Measurements from ENCODE around the gene TMEM11. TPM values are rescaled to one million over a fixed set of nuclear protein-coding genes. Genes with fewer than 3 reads are reported as not detected.

The TMEM11 gene
- total RNA-seq, 2 experiments from 2014 or later: 26.8 to 34.0 TPM

GRCh38 chr17:21183468-21183867 is 30.5 kb downstream of the TMEM11 start:
- Histone ChIP-seq H3K4me1 (ENCODE audit: insufficient read depth, low read length, poor library complexity, severe bottlenecking) (no peaks in the 10 kb centered on the region), H4K20me1 (ENCODE audit: insufficient read depth, low read length) (no peaks in the 10 kb centered on the region), H3K9me3 (ENCODE audit: low read length) (no peaks in the 10 kb centered on the region), H3K4me3 (ENCODE audit: low read depth, low read length, poor library complexity, severe bottlenecking) (no peak overlapping the region), H3K36me3 (ENCODE audit: insufficient read depth, low read length) (peaks cover 4% of the 10 kb centered on the region; the same call in 1 of the 2 replicates), H3K79me2 (ENCODE audit: insufficient read depth, low read depth, low read length) (no peaks in the 10 kb centered on the region), H2AFZ (ENCODE audit: low read length) (no peak overlapping the region), H3K27ac (ENCODE audit: low read depth, low read length, poor library complexity, severe bottlenecking) (no peak overlapping the region), H3K4me2 (ENCODE audit: low read length) (no peak overlapping the region), H3K9me2 (ENCODE audit: insufficient read depth, low read length) (no peaks in the 10 kb centered on the region)
- no peak for DNase-seq (ENCODE audit: low spot score)
- POLR2A ChIA-PET: interaction anchor here (0.6 to 0.7 kb wide), 4 partner anchors 29 to 354 kb away, joined by 3 to 6 read pairs (median 3); no protein-coding TSS in a partner anchor
- CTCF ChIA-PET (ENCODE audit: unreplicated experiment): no interaction called here
- intact Hi-C loops (cut with micrococcal nuclease; ENCODE audit: unreplicated experiment): no loop called here
- no peak for TF ChIP-seq EZH2phosphoT487 (IDR thresholded peaks at IDR 0.05; ENCODE audit: borderline replicate concordance, low read depth, low read length)
- TF ChIP-seq, protein P1, sequence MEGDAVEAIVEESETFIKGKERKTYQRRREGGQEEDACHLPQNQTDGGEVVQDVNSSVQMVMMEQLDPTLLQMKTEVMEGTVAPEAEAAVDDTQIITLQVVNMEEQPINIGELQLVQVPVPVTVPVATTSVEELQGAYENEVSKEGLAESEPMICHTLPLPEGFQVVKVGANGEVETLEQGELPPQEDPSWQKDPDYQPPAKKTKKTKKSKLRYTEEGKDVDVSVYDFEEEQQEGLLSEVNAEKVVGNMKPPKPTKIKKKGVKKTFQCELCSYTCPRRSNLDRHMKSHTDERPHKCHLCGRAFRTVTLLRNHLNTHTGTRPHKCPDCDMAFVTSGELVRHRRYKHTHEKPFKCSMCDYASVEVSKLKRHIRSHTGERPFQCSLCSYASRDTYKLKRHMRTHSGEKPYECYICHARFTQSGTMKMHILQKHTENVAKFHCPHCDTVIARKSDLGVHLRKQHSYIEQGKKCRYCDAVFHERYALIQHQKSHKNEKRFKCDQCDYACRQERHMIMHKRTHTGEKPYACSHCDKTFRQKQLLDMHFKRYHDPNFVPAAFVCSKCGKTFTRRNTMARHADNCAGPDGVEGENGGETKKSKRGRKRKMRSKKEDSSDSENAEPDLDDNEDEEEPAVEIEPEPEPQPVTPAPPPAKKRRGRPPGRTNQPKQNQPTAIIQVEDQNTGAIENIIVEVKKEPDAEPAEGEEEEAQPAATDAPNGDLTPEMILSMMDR (conservative IDR thresholded peaks at IDR 0.05; ENCODE audit: low read length): no peak
- BruUV-seq (replicated peaks): no TSS peak

- H3K79me2 ChIP-seq (ENCODE audit: insufficient read depth, low read depth, low read length): no peaks in the 10 kb centered on the region
- H3K4me3 ChIP-seq (ENCODE audit: low read depth, low read length, poor library complexity, severe bottlenecking): no peak overlapping the region
- H3K9me2 ChIP-seq (ENCODE audit: insufficient read depth, low read length): no peaks in the 10 kb centered on the region
- intact Hi-C loops (cut with micrococcal nuclease; ENCODE audit: unreplicated experiment): no loop called here
- CTCF ChIA-PET (ENCODE audit: unreplicated experiment): interaction anchor here (0.5 kb wide), 1 partner anchor 1433 kb away, joined by 3 read pairs; no protein-coding TSS in a partner anchor
- no peak for DNase-seq (ENCODE audit: low spot score)
- POLR2A ChIA-PET: interaction anchor here (0.6 to 0.7 kb wide), 3 partner anchors 11 to 440 kb away, joined by 3 to 5 read pairs (median 4); no protein-coding TSS in a partner anchor
- BruUV-seq (replicated peaks): no TSS peak
- H3K4me1 ChIP-seq (ENCODE audit: insufficient read depth, low read length, poor library complexity, severe bottlenecking): no peaks in the 10 kb centered on the region
- H3K27ac ChIP-seq (ENCODE audit: low read depth, low read length, poor library complexity, severe bottlenecking): no peak overlapping the region
- H4K20me1 ChIP-seq (ENCODE audit: insufficient read depth, low read length): no peaks in the 10 kb centered on the region
- H3K4me2 ChIP-seq (ENCODE audit: low read length): no peak overlapping the region
- H2AFZ ChIP-seq (ENCODE audit: low read length): no peak overlapping the region
- no peaks in the 10 kb centered on the region for H3K9me3 ChIP-seq (ENCODE audit: low read length)
- no peaks in the 10 kb centered on the region for H3K36me3 ChIP-seq (ENCODE audit: insufficient read depth, low read length)
- TF ChIP-seq EZH2phosphoT487 (IDR thresholded peaks at IDR 0.05; ENCODE audit: borderline replicate concordance, low read depth, low read length): no peak
- TF ChIP-seq, protein P1 (conservative IDR thresholded peaks at IDR 0.05; ENCODE audit: low read length): no peak
These were observed 35.9 kb downstream of the TMEM11 start for GRCh38 chr17:21177854-21178600.

GRCh38 chr17:21177401-21177800 is 36.6 kb downstream of the TMEM11 start:
- H3K4me1 ChIP-seq (ENCODE audit: insufficient read depth, low read length, poor library complexity, severe bottlenecking): no peaks in the 10 kb centered on the region
- no peaks in the 10 kb centered on the region for H3K9me2 ChIP-seq (ENCODE audit: insufficient read depth, low read length)
- ChIA-PET POLR2A (no interaction called here), CTCF (ENCODE audit: unreplicated experiment) (interaction anchor here (0.5 kb wide), 1 partner anchor 1433 kb away, joined by 3 read pairs; no protein-coding TSS in a partner anchor)
- H3K4me3 ChIP-seq (ENCODE audit: low read depth, low read length, poor library complexity, severe bottlenecking): no peak overlapping the region
- DNase-seq (ENCODE audit: low spot score): no peak
- no peak overlapping the region for H3K4me2 ChIP-seq (ENCODE audit: low read length)
- H4K20me1 ChIP-seq (ENCODE audit: insufficient read depth, low read length): no peaks in the 10 kb centered on the region
- H3K79me2 ChIP-seq (ENCODE audit: insufficient read depth, low read depth, low read length): no peaks in the 10 kb centered on the region
- no peaks in the 10 kb centered on the region for H3K9me3 ChIP-seq (ENCODE audit: low read length)
- H3K36me3 ChIP-seq (ENCODE audit: insufficient read depth, low read length): no peaks in the 10 kb centered on the region
- TF ChIP-seq EZH2phosphoT487 (IDR thresholded peaks at IDR 0.05; ENCODE audit: borderline replicate concordance, low read depth, low read length): no peak
- TF ChIP-seq, protein P1 (conservative IDR thresholded peaks at IDR 0.05; ENCODE audit: low read length): no peak
- intact Hi-C loops (cut with micrococcal nuclease; ENCODE audit: unreplicated experiment): no loop called here
- H2AFZ ChIP-seq (ENCODE audit: low read length): no peak overlapping the region
- H3K27ac ChIP-seq (ENCODE audit: low read depth, low read length, poor library complexity, severe bottlenecking): no peak overlapping the region
- BruUV-seq (replicated peaks): no TSS peak
